T-cell (primary cell): Measurements from ENCODE around the gene CPTP. TPM values are rescaled to one million over a fixed set of nuclear protein-coding genes. Genes with fewer than 3 reads are reported as not detected.
A peak's percentile ranks its signal among the peaks of the same experiment; 100 is the strongest.

Experiments
- ATAC-seq, 4 experiments: fragments of 200-7000 bp in 3 of 4; fragments of 150-1000 bp in 1 of 4; cut with Tn5 transposase; replicated peaks in 1 of 4; 1 replicate in 3 of 4; 2 replicates in 1 of 4; pipeline ENCODE4 v1.10.0; 2021; ENCODE audit warnings: moderate library complexity in 3 of 4, mild to moderate bottlenecking in 2 of 4, moderate number of reproducible peaks in 1 of 4
- CTCF ChIA-PET, 2 donors: fragments of 300-600 bp; sonication (Branson Sonifier 250); formaldehyde crosslinking; loops; one replicate each; lab custom pipeline; 2022; ENCODE audit warnings: antibody characterized with exemption in 2 of 2; lab: Charles Lee
- POLR2A ChIA-PET, 2 donors: fragments of 300-600 bp; sonication (Branson Sonifier 250); formaldehyde crosslinking; loops; one replicate each; lab custom pipeline; 2022; ENCODE audit warnings: antibody characterized with exemption in 2 of 2; lab: Charles Lee
- DNase-seq, 35 experiments: peaks; one replicate each; pipeline versions ENCODE4 v3.0.0 to v3.0.0-alpha.2; 2013 to 2023
- H3K27ac ChIP-seq: one replicate; pipeline ENCODE4 v1.5.1; 2013; ENCODE audit warnings: low read length
- H3K27me3 ChIP-seq, 2 experiments: replicated peaks in 1 of 2; 1 replicate in 1 of 2; 2 replicates in 1 of 2; pipeline versions ENCODE4 v1.6.1 to v1.7.0; 2013; ENCODE audit warnings: low read length in 1 of 2, mixed read lengths in 1 of 2; ENCODE audit not compliant: control insufficient read depth in 2 of 2, insufficient read depth in 2 of 2; ENCODE audit errors: extremely low read depth in 1 of 2
- H3K36me3 ChIP-seq, 2 donors: 1 replicate in 1 of 2; 2 replicates in 1 of 2; pipeline versions ENCODE4 v1.6.1 to v1.7.0; 2013; ENCODE audit warnings: low read length in 1 of 2; ENCODE audit not compliant: control insufficient read depth in 2 of 2, insufficient read depth in 1 of 2; ENCODE audit errors: extremely low read depth in 1 of 2
- H3K4me1 ChIP-seq, 2 experiments: 1 replicate in 1 of 2; 2 replicates in 1 of 2; pipeline versions ENCODE4 v1.6.1 to v1.7.0; 2013; ENCODE audit warnings: low read length in 2 of 2, mixed read lengths in 1 of 2; ENCODE audit not compliant: insufficient read depth in 2 of 2, control insufficient read depth in 1 of 2; ENCODE audit errors: extremely low read depth in 1 of 2
- H3K4me3 ChIP-seq, 2 donors: 1 replicate in 1 of 2; 2 replicates in 1 of 2; pipeline versions ENCODE4 v1.5.1 to v1.7.0; 2013; ENCODE audit warnings: mild to moderate bottlenecking in 2 of 2, low read length in 1 of 2, moderate library complexity in 1 of 2; ENCODE audit not compliant: control insufficient read depth in 1 of 2; ENCODE audit errors: extremely low read depth in 1 of 2
- H3K9me3 ChIP-seq: 2 replicates; pipeline ENCODE4 v1.7.0; 2013
- H3K27ac Mint-ChIP-seq, 2 donors: one replicate each; pipeline ENCODE4 v1.8.0; 2020 to 2021; ENCODE audit warnings: mild to moderate bottlenecking in 2 of 2, mixed read lengths in 2 of 2
- H3K27me3 Mint-ChIP-seq, 2 donors: one replicate each; pipeline ENCODE4 v1.8.0; 2021 to 2022; ENCODE audit warnings: mixed read lengths in 2 of 2
- H3K36me3 Mint-ChIP-seq: one replicate; pipeline ENCODE4 v1.8.0; 2021; ENCODE audit warnings: mixed read lengths
- H3K4me1 Mint-ChIP-seq, 3 donors: one replicate each; pipeline ENCODE4 v1.8.0; 2020 to 2022; ENCODE audit warnings: mixed read lengths in 3 of 3, mild to moderate bottlenecking in 1 of 3
- H3K4me3 Mint-ChIP-seq, 3 donors: one replicate each; pipeline ENCODE4 v1.8.0; 2020 to 2022; ENCODE audit warnings: mild to moderate bottlenecking in 3 of 3, mixed read lengths in 3 of 3, moderate library complexity in 3 of 3
- H3K9me3 Mint-ChIP-seq, 3 donors: one replicate each; pipeline ENCODE4 v1.8.0; 2020 to 2022; ENCODE audit warnings: mixed read lengths in 3 of 3
- WGBS: methylation state at CpG from one replicate; pipeline ENCODE4 v1.1.5; 2013; ENCODE audit warnings: missing lambda C conversion rate; ENCODE audit not compliant: insufficient coverage; 5-methylcytosine and 5-hydroxymethylcytosine counted together
- total RNA-seq, 35 experiments: library from RNA in 6 of 35; stranded (reverse) in 6 of 35; fragments of 120-200 nt in 1 of 35; gene quantifications; one replicate each; pipeline versions ENCODE4 v1.2.1 to v1.2.4 and lab custom pipeline; 2013 to 2026

CPTP gene
- total RNA-seq, 5 donors from 2014 or later (not counting 1 experiment from before 2014, with no cell fraction given): 15.8 to 35.8 (median 29.9) TPM

- peaks cover 17 to 57% of the 10 kb centered on the region in 2 experiments for H3K4me1 ChIP-seq
- H3K36me3 ChIP-seq: peaks cover 25 to 43% of the 10 kb centered on the region in 2 donors
- no peak overlapping the region for H3K27ac ChIP-seq
- H3K27me3 Mint-ChIP-seq: no peaks in the 10 kb centered on the region
- ChIA-PET POLR2A (no interaction called here), CTCF (no interaction called here)
- WGBS: 95% methylated on average over 10 of the region's 10 CpGs
- H3K9me3 ChIP-seq: no peaks in the 10 kb centered on the region
- H3K36me3 Mint-ChIP-seq: peaks cover 6% of the 10 kb centered on the region
- no peak overlapping the region for H3K4me3 ChIP-seq
- peak overlapping the region; percentile 83 to 89 (median 85) for H3K4me3 Mint-ChIP-seq
- no peak for ATAC-seq
- no peaks in the 10 kb centered on the region for H3K9me3 Mint-ChIP-seq
- no peak for DNase-seq
- H3K27me3 ChIP-seq: peaks cover 0 to 2% of the 10 kb centered on the region in 2 experiments
- H3K27ac Mint-ChIP-seq: peak overlapping the region; percentile 31 to 64
- peaks cover 27 to 44% (median 38%) of the 10 kb centered on the region in 3 donors for H3K4me1 Mint-ChIP-seq
Observed at GRCh38 chr1:1322952-1323351, 1.6 kb upstream of the CPTP start.

- Mint-ChIP-seq H3K9me3 (no peaks in the 10 kb centered on the region), H3K4me1 (peaks cover 27 to 44% (median 38%) of the 10 kb centered on the region in 3 donors), H3K27me3 (no peaks in the 10 kb centered on the region), H3K27ac (no peak overlapping the region), H3K36me3 (peaks cover 6% of the 10 kb centered on the region), H3K4me3 (peak overlapping the region; percentile 50 to 89 (median 82))
- ChIA-PET POLR2A (no interaction called here), CTCF (no interaction called here)
- Histone ChIP-seq H3K9me3 (no peaks in the 10 kb centered on the region), H3K4me1 (peaks cover 17 to 57% of the 10 kb centered on the region in 2 experiments), H3K4me3 (peak overlapping the region; percentile 49 to 72), H3K36me3 (peaks cover 24 to 38% of the 10 kb centered on the region in 2 donors), H3K27me3 (peaks cover 0 to 2% of the 10 kb centered on the region in 2 experiments), H3K27ac (no peak overlapping the region)
- peak in 3 of 4 experiments; percentile 36 to 42 (median 38) for ATAC-seq
- peak in 1 of 35 experiments; percentile 28 for DNase-seq
- under 1% methylated on average over 40 of the region's 41 CpGs for WGBS
Observed at GRCh38 chr1:1324084-1324523, 498 bp upstream of the CPTP start.

- H3K4me1 Mint-ChIP-seq: peaks cover 31 to 42% (median 37%) of the 10 kb centered on the region in 3 donors
- WGBS: 55% methylated on average over 8 of the region's 16 CpGs
- no peaks in the 10 kb centered on the region for H3K36me3 Mint-ChIP-seq
- H3K4me1 ChIP-seq: peaks cover 17 to 54% of the 10 kb centered on the region in 2 experiments
- DNase-seq (peak in 1 of 35 experiments; percentile 15), ATAC-seq (no peak)
- peaks cover 0 to 2% of the 10 kb centered on the region in 2 experiments for H3K27me3 ChIP-seq
- no peaks in the 10 kb centered on the region for H3K9me3 Mint-ChIP-seq
- POLR2A ChIA-PET: no interaction called here
- H3K27me3 Mint-ChIP-seq: no peaks in the 10 kb centered on the region
- peaks cover 23 to 29% of the 10 kb centered on the region in 2 donors for H3K36me3 ChIP-seq
- CTCF ChIA-PET: no interaction called here
- peak overlapping the region; percentile 71 to 89 (median 72) for H3K4me3 Mint-ChIP-seq
- H3K9me3 ChIP-seq: no peaks in the 10 kb centered on the region
- peak overlapping the region; percentile 74 to 78 for H3K27ac Mint-ChIP-seq
- peak overlapping the region; percentile 33 for H3K27ac ChIP-seq
- peak overlapping the region; percentile 49 to 74 for H3K4me3 ChIP-seq
Observed at GRCh38 chr1:1325288-1326074, 879 bp downstream of the CPTP start.

- Histone ChIP-seq H3K4me3 (peak overlapping the region in 1 of 2 donors; percentile 74), H3K4me1 (peaks cover 17 to 47% of the 10 kb centered on the region in 2 experiments), H3K27me3 (peaks cover 0 to 2% of the 10 kb centered on the region in 2 experiments), H3K36me3 (peaks cover 16 to 22% of the 10 kb centered on the region in 2 donors), H3K9me3 (no peaks in the 10 kb centered on the region), H3K27ac (no peak overlapping the region)
- no peak for ATAC-seq
- Mint-ChIP-seq H3K4me3 (peak overlapping the region; percentile 71 to 89 (median 72)), H3K27ac (peak overlapping the region; percentile 70 to 73), H3K4me1 (peaks cover 31 to 42% (median 37%) of the 10 kb centered on the region in 3 donors), H3K9me3 (no peaks in the 10 kb centered on the region), H3K27me3 (no peaks in the 10 kb centered on the region), H3K36me3 (no peaks in the 10 kb centered on the region)
- no peak for DNase-seq
- ChIA-PET POLR2A (no interaction called here), CTCF (no interaction called here)
- 69% methylated on average over 6 of the region's 8 CpGs for WGBS
Observed at GRCh38 chr1:1326075-1326605, 1.5 kb downstream of the CPTP start.

- 91% methylated on average over 40 of the region's 40 CpGs for WGBS
- CTCF ChIA-PET: no interaction called here
- no peak overlapping the region for H3K27ac Mint-ChIP-seq
Observed at GRCh38 chr1:1327291-1327690, 2.7 kb downstream of the CPTP start.

GRCh38 chr1:1328254-1328653 is 3.7 kb downstream of the CPTP start:
- Histone ChIP-seq H3K27ac (no peak overlapping the region), H3K27me3 (no peaks in the 10 kb centered on the region), H3K4me3 (no peak overlapping the region), H3K9me3 (no peaks in the 10 kb centered on the region), H3K36me3 (peaks cover 14 to 22% of the 10 kb centered on the region in 2 donors), H3K4me1 (peaks cover 11 to 28% of the 10 kb centered on the region in 2 experiments)
- peaks cover 19 to 27% (median 21%) of the 10 kb centered on the region in 3 donors for H3K4me1 Mint-ChIP-seq
- H3K4me3 Mint-ChIP-seq: no peak overlapping the region
- ChIA-PET POLR2A (no interaction called here), CTCF (no interaction called here)
- WGBS: 95% methylated on average over 14 of the region's 15 CpGs
- H3K36me3 Mint-ChIP-seq: no peaks in the 10 kb centered on the region
- no peaks in the 10 kb centered on the region for H3K27me3 Mint-ChIP-seq
- ATAC-seq: no peak
- no peaks in the 10 kb centered on the region for H3K9me3 Mint-ChIP-seq
- no peak for DNase-seq
- no peak overlapping the region for H3K27ac Mint-ChIP-seq

More at GRCh38 chr1:1327291-1327690, 2.7 kb downstream of the CPTP start:
- peaks cover 14 to 22% of the 10 kb centered on the region in 2 donors for H3K36me3 ChIP-seq
- H3K27me3 Mint-ChIP-seq: no peaks in the 10 kb centered on the region
- no peak overlapping the region for H3K27ac ChIP-seq
- no peak for ATAC-seq
- peaks cover 17 to 36% of the 10 kb centered on the region in 2 experiments for H3K4me1 ChIP-seq
- H3K36me3 Mint-ChIP-seq: no peaks in the 10 kb centered on the region
- H3K4me3 Mint-ChIP-seq: peak overlapping the region in 2 of 3 donors; percentile 13 to 45
- POLR2A ChIA-PET: no interaction called here
- H3K9me3 ChIP-seq: no peaks in the 10 kb centered on the region
- H3K4me3 ChIP-seq: no peak overlapping the region
- H3K9me3 Mint-ChIP-seq: no peaks in the 10 kb centered on the region
- peaks cover 0 to 2% of the 10 kb centered on the region in 2 experiments for H3K27me3 ChIP-seq
- H3K4me1 Mint-ChIP-seq: peaks cover 26 to 33% (median 27%) of the 10 kb centered on the region in 3 donors
- DNase-seq: no peak
